Choroid plexus epithelial cell (primary cell): ENCODE results near the gene NUBPL.
A peak's percentile ranks its signal among the peaks of the same experiment; 100 is the strongest.

Experiments used
- DNase-seq: peaks from one replicate; pipeline ENCODE4 v3.0.0-alpha.2; 2010; ENCODE audit warnings: low read depth
- H3K4me3 ChIP-seq: 2 replicates; pipeline ENCODE4 v1.5.1; 2011; ENCODE audit warnings: low read depth, mild to moderate bottlenecking, control low read depth, low read length, moderate library complexity
- CTCF ChIP-seq: conservative IDR thresholded peaks from 2 replicates; pipeline ENCODE4 v1.5.1; 2011; ENCODE audit warnings: low read depth, mild to moderate bottlenecking, control low read depth, inconsistent platforms, low read length, moderate library complexity

NUBPL gene, protein sequence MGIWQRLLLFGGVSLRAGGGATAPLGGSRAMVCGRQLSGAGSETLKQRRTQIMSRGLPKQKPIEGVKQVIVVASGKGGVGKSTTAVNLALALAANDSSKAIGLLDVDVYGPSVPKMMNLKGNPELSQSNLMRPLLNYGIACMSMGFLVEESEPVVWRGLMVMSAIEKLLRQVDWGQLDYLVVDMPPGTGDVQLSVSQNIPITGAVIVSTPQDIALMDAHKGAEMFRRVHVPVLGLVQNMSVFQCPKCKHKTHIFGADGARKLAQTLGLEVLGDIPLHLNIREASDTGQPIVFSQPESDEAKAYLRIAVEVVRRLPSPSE

DNA sequence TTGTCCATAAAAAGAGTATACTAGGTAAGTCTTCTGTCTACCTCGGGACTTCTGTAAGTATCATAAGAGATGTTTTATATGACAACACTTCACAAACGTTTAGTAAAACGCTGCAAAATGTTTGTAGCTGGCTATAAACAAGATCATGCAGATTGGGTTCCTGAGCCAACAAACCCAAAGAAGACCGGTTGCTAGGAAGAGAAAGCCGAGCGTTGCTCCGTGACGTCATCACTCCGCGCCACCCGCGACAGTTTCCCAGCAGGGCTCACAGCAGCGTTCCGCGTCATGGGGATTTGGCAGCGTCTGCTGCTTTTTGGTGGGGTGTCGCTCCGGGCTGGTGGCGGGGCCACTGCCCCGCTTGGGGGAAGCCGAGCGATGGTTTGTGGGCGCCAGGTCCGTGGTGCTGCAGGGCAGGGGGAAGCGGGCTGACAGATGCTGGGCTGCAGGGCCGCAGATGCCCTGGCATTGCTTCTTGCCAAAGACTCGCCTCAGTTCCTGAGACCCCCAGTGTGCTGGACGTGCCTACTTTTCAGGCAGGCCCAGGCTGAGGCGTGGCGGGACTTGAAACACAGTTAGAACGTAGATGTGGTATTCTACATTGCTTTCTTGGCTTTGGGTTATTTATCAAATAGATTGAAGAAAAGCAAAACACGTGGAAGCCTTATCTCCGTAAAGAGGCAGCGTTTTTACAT lies at the start of gene NUBPL:
Gene NUBPL (plus strand): TSS at position 250 of the 692 bp plus-strand sequence. CDS start 36 bp downstream, at position 286.
- H3K4me3 ChIP-seq: peak within 1 kb of the TSS; percentile 97
- peak; percentile 97 for DNase-seq
- TF ChIP-seq CTCF: no peak

DNA sequence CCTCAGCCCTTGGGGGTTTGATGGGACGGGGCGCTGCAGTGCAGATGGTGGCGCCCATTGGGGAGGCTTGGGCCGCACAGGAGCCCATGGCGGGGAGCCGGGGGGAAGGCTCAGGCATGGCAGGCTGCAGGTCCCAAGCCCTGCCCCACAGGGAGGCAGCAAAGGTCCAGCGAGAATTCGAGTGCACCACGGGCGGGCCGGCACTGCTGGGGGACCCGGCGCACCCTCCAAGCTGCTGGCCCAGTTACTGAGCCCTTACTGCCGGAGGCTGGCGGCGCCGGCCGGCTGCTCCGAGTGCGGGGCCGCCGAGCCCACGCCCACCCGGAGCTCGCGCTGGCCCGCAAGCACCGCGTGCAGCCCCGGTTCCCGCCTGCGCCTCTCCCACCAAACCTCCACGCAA lies 34.1 kb upstream of the NUBPL start:
- no peak overlapping the region for H3K4me3 ChIP-seq
- DNase-seq: no peak
- TF ChIP-seq CTCF: no peak

GRCh38 chr14:31527546-31527945 lies 33.7 kb upstream of the NUBPL start:
- no peak for TF ChIP-seq CTCF
- no peak overlapping the region for H3K4me3 ChIP-seq
- no peak for DNase-seq

DNA sequence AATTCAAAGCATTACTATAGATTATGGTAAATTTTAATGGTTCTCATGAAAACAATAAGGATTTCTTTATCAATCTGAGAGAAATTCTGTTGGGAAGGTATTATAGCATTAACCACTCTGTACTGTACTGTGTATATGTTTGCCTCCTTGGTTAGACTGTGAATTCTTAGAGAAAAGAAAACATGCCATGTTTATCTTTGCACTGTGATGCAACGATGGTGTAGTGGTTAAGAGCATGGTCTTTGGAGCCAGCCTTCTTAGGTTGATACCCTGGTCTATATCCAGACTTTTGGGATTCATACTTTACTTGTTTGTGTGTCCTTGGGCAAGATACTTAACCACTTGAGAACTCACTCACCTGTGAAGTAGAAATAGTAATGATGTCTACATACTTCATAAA lies 32.2 kb upstream of the NUBPL start:
- H3K4me3 ChIP-seq: no peak overlapping the region
- no peak for TF ChIP-seq CTCF
- peak; percentile 61 for DNase-seq

DNA sequence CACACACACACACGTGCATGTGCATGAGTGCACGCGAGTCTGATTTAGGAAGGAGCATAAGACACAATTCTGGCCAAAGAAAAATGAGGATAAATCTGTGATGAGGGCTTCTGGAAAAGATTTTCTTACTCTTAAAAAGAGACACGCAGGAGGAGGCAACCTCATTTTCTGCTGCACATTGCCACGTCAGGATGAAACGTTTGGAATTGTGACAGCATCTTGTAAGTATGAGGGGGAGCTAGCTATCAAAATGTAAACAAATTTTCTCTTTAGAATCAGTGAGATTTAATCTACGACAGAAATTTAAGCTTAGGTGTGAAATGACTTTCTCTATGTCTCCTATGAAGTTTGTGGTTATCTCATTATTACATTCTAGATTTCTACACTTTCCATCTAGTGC lies 31.1 kb upstream of the NUBPL start:
- TF ChIP-seq CTCF: no peak
- no peak overlapping the region for H3K4me3 ChIP-seq
- DNase-seq: peak; percentile 39

- H3K4me3 ChIP-seq: no peak overlapping the region
- no peak for TF ChIP-seq CTCF
- DNase-seq: no peak
These were observed 24.8 kb upstream of the NUBPL start for GRCh38 chr14:31536201-31536960.
